ENCODE results near the gene LEUTX.
"Not testable (repeated sequence)": the region's sequence is repeated elsewhere in the genome, so short reads cannot be mapped to it uniquely, and the experiment has no call there.

LEUTX gene

GRCh38 chr19:39788244-39788643 lies 9.6 kb downstream of the LEUTX start:
- no peak for DNase-seq

GRCh38 chr19:39792999-39793546 lies 14.4 kb downstream of the LEUTX start:
- DNase-seq: peak; percentile 43 to 68

- no peak for DNase-seq
Observed at GRCh38 chr19:39795001-39795400, 16.3 kb downstream of the LEUTX start.

GRCh38 chr19:39796000-39796498 lies 17.4 kb downstream of the LEUTX start:
- no peak for DNase-seq

GRCh38 chr19:39797083-39797482 lies 18.4 kb downstream of the LEUTX start:
- DNase-seq: no peak

- no peak for DNase-seq
Observed at GRCh38 chr19:39802958-39803357, 24.3 kb downstream of the LEUTX start.

GRCh38 chr19:39805104-39805503 lies 26.4 kb downstream of the LEUTX start:
- DNase-seq: no peak

- no peak for DNase-seq
Observed at GRCh38 chr19:39807846-39808364, 29.3 kb downstream of the LEUTX start.

- not testable (repeated sequence) for DNase-seq
Observed at GRCh38 chr19:39808688-39809087, 30.0 kb downstream of the LEUTX start.

- no peak for DNase-seq
Observed at GRCh38 chr19:39809368-39809767, 30.7 kb downstream of the LEUTX start.

GRCh38 chr19:39810424-39810823 lies 31.8 kb downstream of the LEUTX start:
- no peak for DNase-seq

- DNase-seq: no peak
Observed at GRCh38 chr19:39811064-39811463, 32.4 kb downstream of the LEUTX start.

GRCh38 chr19:39813264-39813993 lies 34.8 kb downstream of the LEUTX start:
- no peak for DNase-seq

GRCh38 chr19:39814111-39814510 lies 35.5 kb downstream of the LEUTX start:
- DNase-seq: not testable (repeated sequence)

GRCh38 chr19:39814595-39814994 lies 35.9 kb downstream of the LEUTX start:
- DNase-seq: no peak

GRCh38 chr19:39816287-39817048 lies 37.8 kb downstream of the LEUTX start:
- DNase-seq: no peak

- no peak for DNase-seq
Observed at GRCh38 chr19:39817888-39818561, 39.4 kb downstream of the LEUTX start.

GRCh38 chr19:39818626-39819097 lies 40.0 kb downstream of the LEUTX start:
- DNase-seq: no peak

GRCh38 chr19:39819786-39820185 lies 41.1 kb downstream of the LEUTX start:
- DNase-seq: no peak

- DNase-seq: no peak
Observed at GRCh38 chr19:39820696-39821095, 42.0 kb downstream of the LEUTX start.

- no peak for DNase-seq
Observed at GRCh38 chr19:39823686-39824085, 45.0 kb downstream of the LEUTX start.

- peak; percentile 45 to 84 for DNase-seq
Observed at GRCh38 chr19:39824143-39825092, 45.8 kb downstream of the LEUTX start.

Measured in bone marrow (tissue), 2 donors.